Activated CD4-positive, alpha-beta T cell treated with anti-CD3 and anti-CD28 coated beads for 4 hours (primary cell): Measurements from ENCODE around the gene PGF.

Experiments
- DNase-seq, 2 donors: peaks; one replicate each; pipeline ENCODE4 v3.0.0-alpha.2; 2020

The PGF gene

GRCh38 chr14:74954947-74955228, 509 bp downstream of the PGF start:
- no peak for DNase-seq

- DNase-seq: no peak
Observed at GRCh38 chr14:74954232-74954946, 1.0 kb downstream of the PGF start.

- DNase-seq: no peak
Observed at GRCh38 chr14:74953686-74954085, 1.7 kb downstream of the PGF start.

- DNase-seq: no peak
Observed at GRCh38 chr14:74952697-74953484, 2.5 kb downstream of the PGF start.

GRCh38 chr14:74952180-74952665, 3.2 kb downstream of the PGF start:
- DNase-seq: no peak

- no peak for DNase-seq
Observed at GRCh38 chr14:74951443-74952179, 3.8 kb downstream of the PGF start.

- DNase-seq: no peak
Observed at GRCh38 chr14:74950795-74951442, 4.5 kb downstream of the PGF start.

GRCh38 chr14:74949859-74950573, 5.4 kb downstream of the PGF start:
- no peak for DNase-seq

- no peak for DNase-seq
Observed at GRCh38 chr14:74949191-74949601, 6.2 kb downstream of the PGF start.

GRCh38 chr14:74948228-74949175, 6.9 kb downstream of the PGF start:
- DNase-seq: no peak

GRCh38 chr14:74947353-74948227, 7.8 kb downstream of the PGF start:
- DNase-seq: no peak

- no peak for DNase-seq
Observed at GRCh38 chr14:74946659-74947281, 8.6 kb downstream of the PGF start.

GRCh38 chr14:74945852-74946658, 9.3 kb downstream of the PGF start:
- peak; percentile 64 to 77 for DNase-seq

- no peak for DNase-seq
Observed at GRCh38 chr14:74945261-74945851, 10.0 kb downstream of the PGF start.

- no peak for DNase-seq
Observed at GRCh38 chr14:74942608-74943007, 12.8 kb downstream of the PGF start.

GRCh38 chr14:74942181-74942580, 13.2 kb downstream of the PGF start:
- no peak for DNase-seq

- DNase-seq: peak; percentile 50 to 58
Observed at GRCh38 chr14:74941676-74942097, 13.7 kb downstream of the PGF start.

GRCh38 chr14:74940956-74941565, 14.3 kb downstream of the PGF start:
- DNase-seq: no peak
